Vagina (tissue), 2 donors: Measurements from ENCODE around the gene CD58.

ENCODE experiments used
- POLR2A ChIP-seq, 2 donors: fragments of 450-650 bp; IDR thresholded peaks; one replicate each; pipeline ENCODE4 v1.6.1; 2017; ENCODE audit warnings: antibody characterized with exemption in 2 of 2, mild to moderate bottlenecking in 2 of 2, moderate library complexity in 2 of 2
- TF ChIP-seq, protein P1 (sequence below), 3 experiments: fragments of 450-650 bp in 2 of 3; fragments of 200-600 bp in 1 of 3; sonication (generic) in 1 of 3; IDR thresholded peaks; one replicate each; pipeline ENCODE4 v1.5.1; 2017 to 2019; ENCODE audit warnings: antibody characterized with exemption in 3 of 3, mild to moderate bottlenecking in 2 of 3, moderate library complexity in 2 of 3

DNA sequence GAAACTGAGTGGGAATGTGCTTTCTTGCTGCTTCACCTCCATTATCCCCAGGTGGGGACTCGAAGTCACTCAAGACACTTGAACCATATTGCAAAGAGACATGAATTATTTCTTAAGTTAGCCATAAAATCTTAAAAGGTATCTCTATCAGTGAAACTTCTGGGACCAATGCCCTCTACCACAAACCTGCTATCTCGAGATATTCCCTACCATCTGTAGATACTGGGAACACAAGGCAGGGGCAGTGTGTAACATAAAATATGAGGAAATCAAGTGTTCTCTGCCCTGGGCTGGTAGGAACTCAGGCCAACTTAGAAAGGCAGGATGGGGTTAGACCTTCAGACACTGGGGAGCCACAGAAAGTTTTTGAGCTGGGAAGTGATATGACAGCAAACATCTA, 1.3 kb upstream of the CD58 start:
- TF ChIP-seq, protein P1, sequence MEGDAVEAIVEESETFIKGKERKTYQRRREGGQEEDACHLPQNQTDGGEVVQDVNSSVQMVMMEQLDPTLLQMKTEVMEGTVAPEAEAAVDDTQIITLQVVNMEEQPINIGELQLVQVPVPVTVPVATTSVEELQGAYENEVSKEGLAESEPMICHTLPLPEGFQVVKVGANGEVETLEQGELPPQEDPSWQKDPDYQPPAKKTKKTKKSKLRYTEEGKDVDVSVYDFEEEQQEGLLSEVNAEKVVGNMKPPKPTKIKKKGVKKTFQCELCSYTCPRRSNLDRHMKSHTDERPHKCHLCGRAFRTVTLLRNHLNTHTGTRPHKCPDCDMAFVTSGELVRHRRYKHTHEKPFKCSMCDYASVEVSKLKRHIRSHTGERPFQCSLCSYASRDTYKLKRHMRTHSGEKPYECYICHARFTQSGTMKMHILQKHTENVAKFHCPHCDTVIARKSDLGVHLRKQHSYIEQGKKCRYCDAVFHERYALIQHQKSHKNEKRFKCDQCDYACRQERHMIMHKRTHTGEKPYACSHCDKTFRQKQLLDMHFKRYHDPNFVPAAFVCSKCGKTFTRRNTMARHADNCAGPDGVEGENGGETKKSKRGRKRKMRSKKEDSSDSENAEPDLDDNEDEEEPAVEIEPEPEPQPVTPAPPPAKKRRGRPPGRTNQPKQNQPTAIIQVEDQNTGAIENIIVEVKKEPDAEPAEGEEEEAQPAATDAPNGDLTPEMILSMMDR (IDR thresholded peaks at IDR 0.05) = no peak
- no peak for TF ChIP-seq POLR2A (IDR thresholded peaks at IDR 0.05)
